ENCODE results near the gene FUOM.
A peak's percentile ranks its signal among the peaks of the same experiment; 100 is the strongest.

DNA sequence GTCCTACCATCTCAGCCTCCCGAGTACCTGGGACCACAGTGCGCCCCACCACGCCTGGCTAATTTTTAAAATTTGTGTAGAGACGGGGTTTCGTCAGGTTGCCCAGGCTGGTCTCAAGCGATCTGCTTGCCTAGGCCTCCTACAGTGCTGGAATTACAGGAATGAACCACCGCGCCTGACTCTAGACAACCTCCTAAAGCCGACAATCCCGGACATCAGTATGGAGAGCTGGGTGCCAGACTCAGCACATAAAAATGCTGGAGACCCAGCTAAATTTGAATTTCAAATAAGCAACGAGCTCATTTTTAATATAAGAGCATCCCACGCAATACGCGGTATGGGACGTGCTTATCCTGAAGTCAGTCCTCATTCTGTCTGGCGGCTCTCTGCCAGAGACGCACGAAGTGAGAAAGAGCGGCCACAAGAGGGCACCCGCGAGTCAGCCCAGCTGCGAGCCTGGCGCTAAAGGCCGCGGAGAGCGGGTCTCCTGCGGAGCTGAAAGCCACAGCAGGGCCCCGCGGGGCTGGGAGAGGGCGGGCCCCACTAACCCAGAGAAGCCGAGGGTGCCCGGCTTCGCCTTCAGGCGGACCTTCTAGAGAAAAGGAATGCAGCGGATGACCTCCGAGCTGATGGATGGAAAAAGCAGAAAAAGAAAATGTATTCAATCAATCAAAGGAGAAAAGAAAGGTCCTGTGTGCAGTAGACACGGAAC, 28.2 kb downstream of the FUOM start:
- TF ChIP-seq, protein P1, sequence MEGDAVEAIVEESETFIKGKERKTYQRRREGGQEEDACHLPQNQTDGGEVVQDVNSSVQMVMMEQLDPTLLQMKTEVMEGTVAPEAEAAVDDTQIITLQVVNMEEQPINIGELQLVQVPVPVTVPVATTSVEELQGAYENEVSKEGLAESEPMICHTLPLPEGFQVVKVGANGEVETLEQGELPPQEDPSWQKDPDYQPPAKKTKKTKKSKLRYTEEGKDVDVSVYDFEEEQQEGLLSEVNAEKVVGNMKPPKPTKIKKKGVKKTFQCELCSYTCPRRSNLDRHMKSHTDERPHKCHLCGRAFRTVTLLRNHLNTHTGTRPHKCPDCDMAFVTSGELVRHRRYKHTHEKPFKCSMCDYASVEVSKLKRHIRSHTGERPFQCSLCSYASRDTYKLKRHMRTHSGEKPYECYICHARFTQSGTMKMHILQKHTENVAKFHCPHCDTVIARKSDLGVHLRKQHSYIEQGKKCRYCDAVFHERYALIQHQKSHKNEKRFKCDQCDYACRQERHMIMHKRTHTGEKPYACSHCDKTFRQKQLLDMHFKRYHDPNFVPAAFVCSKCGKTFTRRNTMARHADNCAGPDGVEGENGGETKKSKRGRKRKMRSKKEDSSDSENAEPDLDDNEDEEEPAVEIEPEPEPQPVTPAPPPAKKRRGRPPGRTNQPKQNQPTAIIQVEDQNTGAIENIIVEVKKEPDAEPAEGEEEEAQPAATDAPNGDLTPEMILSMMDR (conservative IDR thresholded peaks at IDR 0.05; ENCODE audit: low read depth, low read length) = peak; percentile 98
- no peak for TF ChIP-seq EZH2 (IDR thresholded peaks at IDR 0.05; ENCODE audit: borderline replicate concordance, low read depth, low read length, poor library complexity, severe bottlenecking)

All from A673 (cell line).